Measurements from ENCODE around the gene MXRA7. TPM values are rescaled to one million over a fixed set of nuclear protein-coding genes. Genes with fewer than 3 reads are reported as not detected.

The MXRA7 gene
- total and polyA plus RNA-seq, 9 donors = 106 to 172 (median 130) TPM

GRCh38 chr17:76670718-76671122 is 40.0 kb downstream of the MXRA7 start:
- Histone ChIP-seq H3K27me3 (ENCODE audit: control insufficient read depth, insufficient read depth, low read length) (peaks cover 3% of the 10 kb centered on the region), H3K4me3 (ENCODE audit: low read length) (no peak overlapping the region), H3K27ac (ENCODE audit: low read length) (no peak overlapping the region), H3K36me3 (ENCODE audit: control insufficient read depth, insufficient read depth, low read length) (peaks cover under 1% of the 10 kb centered on the region), H3K4me1 (ENCODE audit: control insufficient read depth, insufficient read depth, low read length) (peaks cover 12% of the 10 kb centered on the region), H3K9me3 (replicated peaks; ENCODE audit: control insufficient read depth, low read depth, low read length) (peaks cover 2% of the 10 kb centered on the region)
- DNase-seq = no peak
- 49% methylated on average over 9 of the region's 9 CpGs for WGBS (ENCODE audit: insufficient coverage)

- peaks cover 3% of the 10 kb centered on the region for H3K27me3 ChIP-seq (ENCODE audit: control insufficient read depth, insufficient read depth, low read length)
- WGBS (ENCODE audit: insufficient coverage) = 100% methylated on average over 1 of the region's 9 CpGs
- H3K36me3 ChIP-seq (ENCODE audit: control insufficient read depth, insufficient read depth, low read length) = no peaks in the 10 kb centered on the region
- no peak for DNase-seq
- no peak overlapping the region for H3K4me3 ChIP-seq (ENCODE audit: low read length)
- peaks cover 2% of the 10 kb centered on the region for H3K9me3 ChIP-seq (replicated peaks; ENCODE audit: control insufficient read depth, low read depth, low read length)
- H3K27ac ChIP-seq (ENCODE audit: low read length) = no peak overlapping the region
- H3K4me1 ChIP-seq (ENCODE audit: control insufficient read depth, insufficient read depth, low read length) = peaks cover 12% of the 10 kb centered on the region
Observed at GRCh38 chr17:76670020-76670717, 40.6 kb downstream of the MXRA7 start.

- Histone ChIP-seq H3K36me3 (ENCODE audit: control insufficient read depth, insufficient read depth, low read length) (no peaks in the 10 kb centered on the region), H3K4me3 (ENCODE audit: low read length) (no peak overlapping the region), H3K9me3 (replicated peaks; ENCODE audit: control insufficient read depth, low read depth, low read length) (peaks cover 2% of the 10 kb centered on the region), H3K27ac (ENCODE audit: low read length) (no peak overlapping the region), H3K27me3 (ENCODE audit: control insufficient read depth, insufficient read depth, low read length) (peaks cover 3% of the 10 kb centered on the region), H3K4me1 (ENCODE audit: control insufficient read depth, insufficient read depth, low read length) (peaks cover 12% of the 10 kb centered on the region)
- DNase-seq = no peak
- WGBS (ENCODE audit: insufficient coverage) = 76% methylated on average over 6 of the region's 14 CpGs
Observed at GRCh38 chr17:76667786-76668453, 42.8 kb downstream of the MXRA7 start.

- DNase-seq = no peak
- Histone ChIP-seq H3K4me1 (ENCODE audit: control insufficient read depth, insufficient read depth, low read length) (peaks cover 11% of the 10 kb centered on the region), H3K36me3 (ENCODE audit: control insufficient read depth, insufficient read depth, low read length) (no peaks in the 10 kb centered on the region), H3K4me3 (ENCODE audit: low read length) (no peak overlapping the region), H3K27ac (ENCODE audit: low read length) (no peak overlapping the region), H3K27me3 (ENCODE audit: control insufficient read depth, insufficient read depth, low read length) (peaks cover 3% of the 10 kb centered on the region), H3K9me3 (replicated peaks; ENCODE audit: control insufficient read depth, low read depth, low read length) (peaks cover 2% of the 10 kb centered on the region)
- 50% methylated on average over 1 of the region's 2 CpGs for WGBS (ENCODE audit: insufficient coverage)
Observed at GRCh38 chr17:76667491-76667755, 43.3 kb downstream of the MXRA7 start.

- DNase-seq = no peak
- Histone ChIP-seq H3K27me3 (ENCODE audit: control insufficient read depth, insufficient read depth, low read length) (peaks cover 3% of the 10 kb centered on the region), H3K4me3 (ENCODE audit: low read length) (no peak overlapping the region), H3K9me3 (replicated peaks; ENCODE audit: control insufficient read depth, low read depth, low read length) (no peaks in the 10 kb centered on the region), H3K27ac (ENCODE audit: low read length) (no peak overlapping the region), H3K4me1 (ENCODE audit: control insufficient read depth, insufficient read depth, low read length) (no peaks in the 10 kb centered on the region), H3K36me3 (ENCODE audit: control insufficient read depth, insufficient read depth, low read length) (no peaks in the 10 kb centered on the region)
- WGBS (ENCODE audit: insufficient coverage) = 100% methylated on average over 1 of the region's 3 CpGs
Observed at GRCh38 chr17:76660656-76661042, 50.1 kb downstream of the MXRA7 start.

- no peak overlapping the region for H3K4me3 ChIP-seq (ENCODE audit: low read length)
- no peaks in the 10 kb centered on the region for H3K9me3 ChIP-seq (replicated peaks; ENCODE audit: control insufficient read depth, low read depth, low read length)
- 78% methylated on average over 4 of the region's 13 CpGs for WGBS (ENCODE audit: insufficient coverage)
- no peak for DNase-seq
- peaks cover 3% of the 10 kb centered on the region for H3K27me3 ChIP-seq (ENCODE audit: control insufficient read depth, insufficient read depth, low read length)
- H3K27ac ChIP-seq (ENCODE audit: low read length) = no peak overlapping the region
- no peaks in the 10 kb centered on the region for H3K4me1 ChIP-seq (ENCODE audit: control insufficient read depth, insufficient read depth, low read length)
- no peaks in the 10 kb centered on the region for H3K36me3 ChIP-seq (ENCODE audit: control insufficient read depth, insufficient read depth, low read length)
Observed at GRCh38 chr17:76659928-76660655, 50.7 kb downstream of the MXRA7 start.

GRCh38 chr17:76658242-76658662 is 52.5 kb downstream of the MXRA7 start:
- WGBS (ENCODE audit: insufficient coverage) = 75% methylated on average over 2 of the region's 5 CpGs
- no peak for DNase-seq
- no peaks in the 10 kb centered on the region for H3K9me3 ChIP-seq (replicated peaks; ENCODE audit: control insufficient read depth, low read depth, low read length)
- H3K27me3 ChIP-seq (ENCODE audit: control insufficient read depth, insufficient read depth, low read length) = peaks cover 3% of the 10 kb centered on the region
- no peaks in the 10 kb centered on the region for H3K4me1 ChIP-seq (ENCODE audit: control insufficient read depth, insufficient read depth, low read length)
- H3K36me3 ChIP-seq (ENCODE audit: control insufficient read depth, insufficient read depth, low read length) = no peaks in the 10 kb centered on the region
- H3K27ac ChIP-seq (ENCODE audit: low read length) = no peak overlapping the region
- no peak overlapping the region for H3K4me3 ChIP-seq (ENCODE audit: low read length)

GRCh38 chr17:76657505-76658241 is 53.1 kb downstream of the MXRA7 start:
- Histone ChIP-seq H3K36me3 (ENCODE audit: control insufficient read depth, insufficient read depth, low read length) (no peaks in the 10 kb centered on the region), H3K4me1 (ENCODE audit: control insufficient read depth, insufficient read depth, low read length) (no peaks in the 10 kb centered on the region), H3K27ac (ENCODE audit: low read length) (no peak overlapping the region), H3K27me3 (ENCODE audit: control insufficient read depth, insufficient read depth, low read length) (peaks cover 3% of the 10 kb centered on the region), H3K4me3 (ENCODE audit: low read length) (no peak overlapping the region), H3K9me3 (replicated peaks; ENCODE audit: control insufficient read depth, low read depth, low read length) (no peaks in the 10 kb centered on the region)
- 69% methylated on average over 2 of the region's 8 CpGs for WGBS (ENCODE audit: insufficient coverage)
- no peak for DNase-seq

- DNase-seq = no peak
- Histone ChIP-seq H3K27ac (ENCODE audit: low read length) (no peak overlapping the region), H3K36me3 (ENCODE audit: control insufficient read depth, insufficient read depth, low read length) (no peaks in the 10 kb centered on the region), H3K4me3 (ENCODE audit: low read length) (no peak overlapping the region), H3K4me1 (ENCODE audit: control insufficient read depth, insufficient read depth, low read length) (no peaks in the 10 kb centered on the region), H3K27me3 (ENCODE audit: control insufficient read depth, insufficient read depth, low read length) (no peaks in the 10 kb centered on the region), H3K9me3 (replicated peaks; ENCODE audit: control insufficient read depth, low read depth, low read length) (no peaks in the 10 kb centered on the region)
- WGBS (ENCODE audit: insufficient coverage) = no CpG with 5 or more reads among the region's 1 CpG
Observed at GRCh38 chr17:76654408-76654807, 56.4 kb downstream of the MXRA7 start.

GRCh38 chr17:76650504-76650903 is 60.3 kb downstream of the MXRA7 start:
- no peak for DNase-seq
- H3K9me3 ChIP-seq (replicated peaks; ENCODE audit: control insufficient read depth, low read depth, low read length) = peaks cover 4% of the 10 kb centered on the region
- no peak overlapping the region for H3K27ac ChIP-seq (ENCODE audit: low read length)
- 94% methylated on average over 2 of the region's 5 CpGs for WGBS (ENCODE audit: insufficient coverage)
- no peak overlapping the region for H3K4me3 ChIP-seq (ENCODE audit: low read length)
- no peaks in the 10 kb centered on the region for H3K27me3 ChIP-seq (ENCODE audit: control insufficient read depth, insufficient read depth, low read length)
- H3K36me3 ChIP-seq (ENCODE audit: control insufficient read depth, insufficient read depth, low read length) = no peaks in the 10 kb centered on the region
- no peaks in the 10 kb centered on the region for H3K4me1 ChIP-seq (ENCODE audit: control insufficient read depth, insufficient read depth, low read length)

All from muscle of leg (tissue), 11 donors.